ENCODE data around the gene SYNGR4. TPM values are rescaled to one million over a fixed set of nuclear protein-coding genes. Genes with fewer than 3 reads are reported as not detected.

SYNGR4 gene
- total RNA-seq, 4 donors from 2014 or later = not detected

DNA sequence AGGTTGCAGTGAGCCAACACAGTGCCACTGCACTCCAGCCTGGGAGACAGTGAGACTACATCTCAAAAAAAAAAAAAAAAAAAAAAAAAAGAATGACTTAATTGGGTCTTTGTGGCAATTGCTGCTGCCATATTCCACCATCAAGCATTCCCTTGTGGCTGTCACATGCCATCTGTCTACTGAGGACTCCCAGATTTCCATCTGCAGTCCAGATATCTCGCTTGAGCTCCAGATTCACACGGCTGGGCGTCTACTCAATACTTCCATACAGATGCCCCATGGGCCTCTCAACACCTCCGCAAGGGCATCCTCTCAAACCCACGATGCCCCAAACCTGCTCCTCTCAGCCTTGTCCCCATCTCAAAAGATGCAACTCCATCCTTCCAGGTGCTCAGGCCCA is 13.3 kb upstream of the SYNGR4 start:
- WGBS, 2 donors = 89 to 91% methylated on average over 5 of the region's 5 CpGs
- Histone ChIP-seq H3K36me3 (no peaks in the 10 kb centered on the region), H3K9me3 (no peaks in the 10 kb centered on the region), H3K4me1 (no peaks in the 10 kb centered on the region), H3K27me3 (no peaks in the 10 kb centered on the region), H3K27ac (no peak overlapping the region), H3K4me3 (no peak overlapping the region)
- no peak for TF ChIP-seq POLR2A (IDR thresholded peaks at IDR 0.05)
- TF ChIP-seq EP300 (IDR thresholded peaks at IDR 0.05) = no peak
- TF ChIP-seq, protein P1, sequence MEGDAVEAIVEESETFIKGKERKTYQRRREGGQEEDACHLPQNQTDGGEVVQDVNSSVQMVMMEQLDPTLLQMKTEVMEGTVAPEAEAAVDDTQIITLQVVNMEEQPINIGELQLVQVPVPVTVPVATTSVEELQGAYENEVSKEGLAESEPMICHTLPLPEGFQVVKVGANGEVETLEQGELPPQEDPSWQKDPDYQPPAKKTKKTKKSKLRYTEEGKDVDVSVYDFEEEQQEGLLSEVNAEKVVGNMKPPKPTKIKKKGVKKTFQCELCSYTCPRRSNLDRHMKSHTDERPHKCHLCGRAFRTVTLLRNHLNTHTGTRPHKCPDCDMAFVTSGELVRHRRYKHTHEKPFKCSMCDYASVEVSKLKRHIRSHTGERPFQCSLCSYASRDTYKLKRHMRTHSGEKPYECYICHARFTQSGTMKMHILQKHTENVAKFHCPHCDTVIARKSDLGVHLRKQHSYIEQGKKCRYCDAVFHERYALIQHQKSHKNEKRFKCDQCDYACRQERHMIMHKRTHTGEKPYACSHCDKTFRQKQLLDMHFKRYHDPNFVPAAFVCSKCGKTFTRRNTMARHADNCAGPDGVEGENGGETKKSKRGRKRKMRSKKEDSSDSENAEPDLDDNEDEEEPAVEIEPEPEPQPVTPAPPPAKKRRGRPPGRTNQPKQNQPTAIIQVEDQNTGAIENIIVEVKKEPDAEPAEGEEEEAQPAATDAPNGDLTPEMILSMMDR (IDR thresholded peaks at IDR 0.05) = no peak
- DNase-seq (ENCODE audit: low spot score in 2 of 2) = no peak

DNA sequence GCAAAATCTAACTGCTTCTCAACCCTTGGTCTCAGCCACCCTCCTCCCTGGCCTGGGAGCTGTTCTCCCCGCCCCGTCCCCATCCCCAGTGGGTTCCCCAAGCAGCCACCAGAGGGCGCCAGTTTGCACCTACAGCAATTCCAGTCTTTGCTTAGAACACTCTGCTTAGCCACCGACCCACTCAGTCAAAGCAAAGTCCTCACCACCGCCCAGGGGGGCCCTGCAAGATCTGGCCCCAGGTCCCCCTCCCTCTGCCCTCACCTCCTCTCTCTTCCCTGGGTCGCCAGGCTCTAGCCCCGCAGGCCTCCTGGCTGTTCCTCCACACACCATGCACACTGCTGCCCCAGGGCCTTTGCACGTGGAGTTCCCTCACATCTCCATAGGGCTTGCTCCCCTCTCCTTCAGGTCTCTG is 12.8 kb upstream of the SYNGR4 start:
- H3K4me1 ChIP-seq = no peaks in the 10 kb centered on the region
- no peaks in the 10 kb centered on the region for H3K9me3 ChIP-seq
- DNase-seq (ENCODE audit: low spot score in 2 of 2) = peak; percentile 44 to 57
- H3K27ac ChIP-seq = no peak overlapping the region
- no peak overlapping the region for H3K4me3 ChIP-seq
- TF ChIP-seq, protein P1 (IDR thresholded peaks at IDR 0.05) = peak; percentile 43 to 82 (median 54)
- TF ChIP-seq EP300 (IDR thresholded peaks at IDR 0.05) = no peak
- no peaks in the 10 kb centered on the region for H3K36me3 ChIP-seq
- WGBS, 2 donors = 37 to 43% methylated on average over 8 of the region's 8 CpGs
- no peaks in the 10 kb centered on the region for H3K27me3 ChIP-seq

DNA sequence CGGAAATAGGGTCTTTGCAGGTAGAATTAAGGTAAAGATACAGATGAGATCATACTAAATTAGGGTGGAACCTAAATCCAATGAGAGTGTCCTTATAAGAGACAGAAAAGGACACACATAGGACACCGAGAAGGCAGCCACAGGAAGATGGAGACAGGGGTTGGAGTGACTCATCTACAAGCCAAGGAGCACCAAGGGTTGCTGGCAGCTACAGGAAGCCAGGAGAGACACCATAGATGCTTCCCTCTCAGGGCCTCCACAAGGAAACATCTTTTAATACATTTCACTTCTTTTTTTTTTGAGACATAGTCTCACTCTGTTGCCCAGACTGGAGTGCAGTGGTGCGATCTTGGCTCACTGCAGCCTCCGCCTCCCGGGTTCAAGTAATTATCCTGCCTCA is 10.5 kb upstream of the SYNGR4 start:
- no peak for DNase-seq (ENCODE audit: low spot score in 2 of 2)
- no peak for TF ChIP-seq EP300 (IDR thresholded peaks at IDR 0.05)
- WGBS, 2 donors = 87 to 88% methylated on average over 5 of the region's 5 CpGs
- no peak overlapping the region for H3K27ac ChIP-seq
- no peaks in the 10 kb centered on the region for H3K27me3 ChIP-seq
- peaks cover 0 to 2% (median 0%) of the 10 kb centered on the region in 3 donors for H3K36me3 ChIP-seq
- no peak overlapping the region for H3K4me3 ChIP-seq
- no peaks in the 10 kb centered on the region for H3K4me1 ChIP-seq
- no peaks in the 10 kb centered on the region for H3K9me3 ChIP-seq

DNA sequence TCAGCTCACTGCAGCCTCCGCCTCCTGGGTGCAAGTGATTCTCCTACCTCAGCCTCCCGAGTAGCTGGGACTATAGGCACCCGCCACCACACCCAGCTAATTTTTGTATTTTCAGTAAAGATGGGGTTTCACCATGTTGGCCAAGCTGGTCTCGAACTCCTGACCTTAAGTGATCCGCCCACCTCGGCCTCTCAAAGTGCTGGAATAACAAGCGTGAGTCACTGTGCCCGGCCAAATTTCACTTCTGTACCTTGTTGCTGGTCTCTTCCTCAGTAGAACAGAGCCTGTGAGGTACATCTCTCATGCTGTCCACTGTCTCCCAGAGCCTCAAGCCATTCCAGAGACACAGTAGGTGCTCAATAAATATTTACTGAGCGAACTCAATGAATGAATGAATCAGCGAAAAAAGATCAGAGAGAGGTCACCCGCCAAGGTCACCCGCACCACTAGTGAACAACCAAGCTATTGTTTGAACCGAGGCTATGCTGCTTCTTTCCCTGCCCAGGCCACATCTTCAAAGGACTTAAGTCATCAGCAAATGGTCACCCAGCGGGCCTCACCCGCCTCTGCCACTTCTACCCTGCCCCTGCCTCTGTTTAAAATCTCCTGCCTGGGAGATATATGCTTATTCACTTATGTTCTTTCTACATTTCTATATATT is 9.7 kb upstream of the SYNGR4 start:
- no peak overlapping the region for H3K4me3 ChIP-seq
- H3K9me3 ChIP-seq = no peaks in the 10 kb centered on the region
- H3K36me3 ChIP-seq = peaks cover 0 to 7% (median 0%) of the 10 kb centered on the region in 3 donors
- no peaks in the 10 kb centered on the region for H3K27me3 ChIP-seq
- no peak for TF ChIP-seq EP300 (IDR thresholded peaks at IDR 0.05)
- TF ChIP-seq POLR2A (IDR thresholded peaks at IDR 0.05) = no peak
- TF ChIP-seq, protein P1 (IDR thresholded peaks at IDR 0.05) = no peak
- DNase-seq (ENCODE audit: low spot score in 2 of 2) = no peak
- no peak overlapping the region for H3K27ac ChIP-seq
- 56 to 69% methylated on average over 15 of the region's 15 CpGs for WGBS, 2 donors
- H3K4me1 ChIP-seq = no peaks in the 10 kb centered on the region

DNA sequence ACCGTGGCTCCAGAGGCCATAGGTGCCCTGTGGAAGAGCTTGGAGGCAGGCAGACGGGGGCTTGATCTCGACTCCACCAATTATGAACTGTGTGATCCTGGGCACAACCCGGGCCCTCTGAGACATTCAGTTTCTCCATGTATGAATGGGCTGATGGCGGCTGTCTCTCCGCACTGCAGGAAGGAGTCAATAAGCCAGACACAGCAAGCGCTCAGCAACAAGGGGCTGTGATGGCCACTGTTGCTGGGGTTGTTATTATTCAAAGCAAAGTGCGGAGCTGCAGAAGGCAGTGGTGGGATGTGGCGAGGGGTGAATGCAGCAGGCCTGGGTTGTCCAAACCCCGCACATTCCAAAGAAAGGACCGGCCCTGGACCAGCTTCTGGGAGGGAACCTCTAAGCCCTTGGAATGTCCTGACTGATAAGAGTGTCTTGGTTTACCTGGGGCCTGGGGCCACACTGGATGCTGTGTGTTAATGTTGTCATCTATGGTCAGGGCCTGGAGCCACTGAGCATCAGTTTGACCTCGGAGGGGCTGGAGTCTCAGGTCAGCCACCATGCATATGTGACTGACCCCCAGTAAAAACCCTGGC is 8.7 kb upstream of the SYNGR4 start:
- Histone ChIP-seq H3K27me3 (no peaks in the 10 kb centered on the region), H3K4me1 (no peaks in the 10 kb centered on the region), H3K4me3 (no peak overlapping the region), H3K9me3 (no peaks in the 10 kb centered on the region), H3K27ac (no peak overlapping the region), H3K36me3 (peaks cover 0 to 17% (median 0%) of the 10 kb centered on the region in 3 donors)
- DNase-seq (ENCODE audit: low spot score in 2 of 2) = no peak
- TF ChIP-seq EP300 (IDR thresholded peaks at IDR 0.05) (no peak), POLR2A (IDR thresholded peaks at IDR 0.05) (no peak)
- TF ChIP-seq, protein P1 (IDR thresholded peaks at IDR 0.05) = no peak
- 73 to 76% methylated on average over 12 of the region's 12 CpGs for WGBS, 2 donors
